Measurements from ENCODE around the gene PHLDB1. TPM values are rescaled to one million over a fixed set of nuclear protein-coding genes. Genes with fewer than 3 reads are reported as not detected.

The PHLDB1 gene
- polyA plus RNA-seq, 1 of the 3 experiments (the other 2 are of a cell fraction), result 89.4 TPM

DNA sequence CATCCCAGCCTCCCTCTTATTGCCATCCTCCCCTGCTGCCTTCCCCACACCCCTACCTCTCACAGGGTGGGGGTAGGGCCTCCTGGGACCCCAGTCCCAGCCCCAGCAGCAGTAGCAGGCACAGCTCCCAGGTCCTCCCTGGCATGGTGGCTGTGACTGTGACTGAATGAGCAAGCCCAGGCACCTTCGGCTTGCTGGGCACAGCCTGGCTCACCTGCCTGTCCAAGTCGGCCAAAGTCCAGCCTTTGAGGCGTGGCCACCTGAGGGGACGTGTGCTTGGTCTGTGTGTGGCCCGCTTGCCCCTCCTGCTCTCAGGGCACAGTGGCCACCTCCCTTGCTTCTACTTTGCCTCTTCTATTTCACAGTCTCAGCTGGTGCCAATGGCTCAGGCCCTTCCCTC lies 72.1 kb downstream of the PHLDB1 start, which contains the start of gene TREH:
Gene TREH (minus strand): TSS at position 168 of the 400 bp plus-strand sequence. CDS start 23 bp downstream, at position 145.
- ChIA-PET POLR2A (no interaction called here), CTCF (interaction anchor here (1.0 to 1.8 kb wide), 4 partner anchors 10 to 246 kb away, joined by 3 to 9 read pairs (median 4); partner anchors contain the start of gene BCL9L)
- H3K4me3 ChIP-seq (ENCODE audit: low read depth in 2 of 2, low read length in 1 of 2), result no peak within 1 kb of the TSS
- H3K9ac ChIP-seq, result no peak within 1 kb of the TSS
- no peak for TF ChIP-seq USF2 (IDR thresholded peaks at IDR 0.05; ENCODE audit: borderline replicate concordance, low read depth, low read length)
- TF ChIP-seq CHD2 (IDR thresholded peaks at IDR 0.05; ENCODE audit: low read length, partially characterized antibody), result no peak
- TF ChIP-seq FOSL2 (IDR thresholded peaks at IDR 0.05; ENCODE audit: borderline replicate concordance, low read depth), result no peak
- WGBS (ENCODE audit: low lambda C conversion rate), result 68% methylated on average over 4 of the region's 5 CpGs
- no peaks in the 10 kb centered on the region for H3F3A ChIP-seq (replicated peaks; ENCODE audit: insufficient read depth)
- no peaks in the 10 kb centered on the region for H3K27me3 ChIP-seq (ENCODE audit: insufficient read depth)
- no peaks in the 10 kb centered on the region for H3K79me2 ChIP-seq (ENCODE audit: insufficient read depth)
- no peak within 1 kb of the TSS for H3K4me2 ChIP-seq
- no peak within 1 kb of the TSS for H3K27ac ChIP-seq (ENCODE audit: low read depth in 2 of 2, low read length in 1 of 2)
- H2AFZ ChIP-seq (ENCODE audit: low read depth), result no peak within 1 kb of the TSS
- H3K36me3 ChIP-seq (replicated peaks in 1 of 2; ENCODE audit: control insufficient read depth in 1 of 2, insufficient read depth in 2 of 2, low read length in 1 of 2), result no peaks in the 10 kb centered on the region
- no peaks in the 10 kb centered on the region for H4K20me1 ChIP-seq (ENCODE audit: insufficient read depth)
- no peaks in the 10 kb centered on the region for H3K9me2 ChIP-seq
- no peak for DNase-seq
- H3K4me1 ChIP-seq (ENCODE audit: control insufficient read depth in 1 of 2, insufficient read depth in 2 of 2, low read depth in 1 of 2, low read length in 1 of 2), result no peaks in the 10 kb centered on the region; a peak in 1 of 4 replicates
- no peaks in the 10 kb centered on the region for H3K9me3 ChIP-seq

GRCh38 chr11:118682372-118682771 lies 75.0 kb downstream of the PHLDB1 start:
- POLR2A ChIA-PET, result no interaction called here

More at GRCh38 chr11:118682372-118682771, 75.0 kb downstream of the PHLDB1 start:
- DNase-seq, result no peak
- no peaks in the 10 kb centered on the region for H3K9me3 ChIP-seq
- H3K4me1 ChIP-seq (ENCODE audit: control insufficient read depth in 1 of 2, insufficient read depth in 2 of 2, low read depth in 1 of 2, low read length in 1 of 2), result no peaks in the 10 kb centered on the region; a peak in 1 of 4 replicates
- H3K27me3 ChIP-seq (ENCODE audit: insufficient read depth), result no peaks in the 10 kb centered on the region
- TF ChIP-seq EP300 (IDR thresholded peaks at IDR 0.05; ENCODE audit: borderline replicate concordance in 1 of 2, low read depth in 1 of 2, low read length in 1 of 2) (no peak), FOSL2 (IDR thresholded peaks at IDR 0.05; ENCODE audit: borderline replicate concordance, low read depth) (no peak), EZH2phosphoT487 (IDR thresholded peaks at IDR 0.05; ENCODE audit: borderline replicate concordance, low read depth) (no peak), USF2 (IDR thresholded peaks at IDR 0.05; ENCODE audit: borderline replicate concordance, low read depth, low read length) (no peak), GATA2 (CRISPR knock-in tag; IDR thresholded peaks at IDR 0.05) (no peak), SIN3A (IDR thresholded peaks at IDR 0.05; ENCODE audit: borderline replicate concordance, low read depth, low read length) (no peak), TAF1 (IDR thresholded peaks at IDR 0.05; ENCODE audit: borderline replicate concordance, low read depth, low read length) (no peak), CTCF (IDR thresholded peaks at IDR 0.05) (no peak), RAD21 (IDR thresholded peaks at IDR 0.05; ENCODE audit: low read length) (no peak), SMC3 (IDR thresholded peaks at IDR 0.05; ENCODE audit: low read depth, low read length) (no peak), NFIC (IDR thresholded peaks at IDR 0.05; ENCODE audit: borderline replicate concordance) (no peak), IRF3 (IDR thresholded peaks at IDR 0.05; ENCODE audit: low read depth, low read length) (no peak), POLR2AphosphoS5 (IDR thresholded peaks at IDR 0.05; ENCODE audit: low read depth, low read length) (no peak), GABPA (IDR thresholded peaks at IDR 0.05; ENCODE audit: low read depth) (no peak), MXI1 (IDR thresholded peaks at IDR 0.05; ENCODE audit: low read depth, low read length) (no peak), YY1 (IDR thresholded peaks at IDR 0.05; ENCODE audit: low read depth) (no peak)
- TF ChIP-seq, protein P1, sequence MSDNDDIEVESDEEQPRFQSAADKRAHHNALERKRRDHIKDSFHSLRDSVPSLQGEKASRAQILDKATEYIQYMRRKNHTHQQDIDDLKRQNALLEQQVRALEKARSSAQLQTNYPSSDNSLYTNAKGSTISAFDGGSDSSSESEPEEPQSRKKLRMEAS (IDR thresholded peaks at IDR 0.05; ENCODE audit: low read depth), result no peak
- H3K4me3 ChIP-seq (ENCODE audit: low read depth in 2 of 2, low read length in 1 of 2), result no peak overlapping the region
- no peak overlapping the region for H2AFZ ChIP-seq (ENCODE audit: low read depth)
- no peaks in the 10 kb centered on the region for H3F3A ChIP-seq (replicated peaks; ENCODE audit: insufficient read depth)
- no peaks in the 10 kb centered on the region for H3K9me2 ChIP-seq
- H3K79me2 ChIP-seq (ENCODE audit: insufficient read depth), result no peaks in the 10 kb centered on the region
- H3K27ac ChIP-seq (ENCODE audit: low read depth in 2 of 2, low read length in 1 of 2), result no peak overlapping the region
- no peak overlapping the region for H3K9ac ChIP-seq
- no peak overlapping the region for H3K4me2 ChIP-seq
- CTCF ChIA-PET, result interaction anchor here (1.0 to 1.1 kb wide), 2 partner anchors 11 to 23 kb away, joined by 3 read pairs; no protein-coding TSS in a partner anchor
- H4K20me1 ChIP-seq (ENCODE audit: insufficient read depth), result no peaks in the 10 kb centered on the region
- 91% methylated on average over 1 of the region's 1 CpG for WGBS (ENCODE audit: low lambda C conversion rate)
- no peaks in the 10 kb centered on the region for H3K36me3 ChIP-seq (replicated peaks in 1 of 2; ENCODE audit: control insufficient read depth in 1 of 2, insufficient read depth in 2 of 2, low read length in 1 of 2)

All from SK-N-SH (cell line).